Islet of Langerhans (tissue), 1 donor: ENCODE data around the gene MPC1.
"Not testable (repeated sequence)": the region's sequence is repeated elsewhere in the genome, so short reads cannot be mapped to it uniquely, and the experiment has no call there.

ENCODE experiments used
- FAIRE-seq: peaks from one replicate; lab custom pipeline; 2011; peaks lifted over from hg19 to GRCh38; lab: Jason Lieb, UNC

The MPC1 gene

GRCh38 chr6:166406197-166406596, 23.5 kb upstream of the MPC1 start:
- no peak for FAIRE-seq

- no peak for FAIRE-seq
These were observed 22.6 kb upstream of the MPC1 start for GRCh38 chr6:166405386-166405785.

- no peak for FAIRE-seq
These were observed 20.0 kb upstream of the MPC1 start for GRCh38 chr6:166402582-166403277.

- not testable (repeated sequence) for FAIRE-seq
These were observed 18.0 kb upstream of the MPC1 start for GRCh38 chr6:166400649-166401250.

GRCh38 chr6:166400181-166400580, 17.4 kb upstream of the MPC1 start:
- no peak for FAIRE-seq

GRCh38 chr6:166398348-166398747, 15.6 kb upstream of the MPC1 start:
- no peak for FAIRE-seq

- no peak for FAIRE-seq
These were observed 15.1 kb upstream of the MPC1 start for GRCh38 chr6:166397849-166398248.

GRCh38 chr6:166395778-166396177, 13.0 kb upstream of the MPC1 start:
- FAIRE-seq: no peak

GRCh38 chr6:166395351-166395750, 12.6 kb upstream of the MPC1 start:
- no peak for FAIRE-seq

GRCh38 chr6:166394036-166394892, 11.5 kb upstream of the MPC1 start:
- no peak for FAIRE-seq

- FAIRE-seq: no peak
These were observed 10.7 kb upstream of the MPC1 start for GRCh38 chr6:166393535-166393823.

- FAIRE-seq: not testable (repeated sequence)
These were observed 10.2 kb upstream of the MPC1 start for GRCh38 chr6:166392755-166393534.

GRCh38 chr6:166389119-166389518, 6.4 kb upstream of the MPC1 start:
- no peak for FAIRE-seq

GRCh38 chr6:166388290-166389004, 5.7 kb upstream of the MPC1 start:
- FAIRE-seq: no peak

- no peak for FAIRE-seq
These were observed 5.0 kb upstream of the MPC1 start for GRCh38 chr6:166387642-166388289.

GRCh38 chr6:166387098-166387497, 4.4 kb upstream of the MPC1 start:
- not testable (repeated sequence) for FAIRE-seq

GRCh38 chr6:166386111-166386510, 3.4 kb upstream of the MPC1 start:
- FAIRE-seq: no peak

- FAIRE-seq: not testable (repeated sequence)
These were observed 1.1 kb upstream of the MPC1 start for GRCh38 chr6:166383802-166384363.

GRCh38 chr6:166382500-166382932, 224 bp downstream of the MPC1 start:
- no peak for FAIRE-seq

- FAIRE-seq: no peak
These were observed 824 bp downstream of the MPC1 start for GRCh38 chr6:166381733-166382499.
